ENCODE results near the gene KISS1R.

- TF ChIP-seq CTCF (optimal IDR thresholded peaks at IDR 0.05 in 1 of 3, IDR thresholded peaks at IDR 0.05 in 1 of 3, conservative IDR thresholded peaks at IDR 0.05 in 1 of 3; ENCODE audit: extremely low read depth in 1 of 3, insufficient read depth in 2 of 3, low read length in 3 of 3), result no peak
- no peak for TF ChIP-seq EZH2 (IDR thresholded peaks at IDR 0.05; ENCODE audit: low read length)
Measured at GRCh38 chr19:952680-953444, 35.7 kb downstream of the KISS1R start.
